Measurements from ENCODE around the gene NKD2. TPM values are rescaled to one million over a fixed set of nuclear protein-coding genes. Genes with fewer than 3 reads are reported as not detected.

NKD2 gene
- total and polyA plus RNA-seq, 9 of the 15 experiments (the other 6 are each of a cell fraction or from before 2014, with no cell fraction given) = 0.09 to 0.64 (median 0.27) TPM; not detected in 5

DNA sequence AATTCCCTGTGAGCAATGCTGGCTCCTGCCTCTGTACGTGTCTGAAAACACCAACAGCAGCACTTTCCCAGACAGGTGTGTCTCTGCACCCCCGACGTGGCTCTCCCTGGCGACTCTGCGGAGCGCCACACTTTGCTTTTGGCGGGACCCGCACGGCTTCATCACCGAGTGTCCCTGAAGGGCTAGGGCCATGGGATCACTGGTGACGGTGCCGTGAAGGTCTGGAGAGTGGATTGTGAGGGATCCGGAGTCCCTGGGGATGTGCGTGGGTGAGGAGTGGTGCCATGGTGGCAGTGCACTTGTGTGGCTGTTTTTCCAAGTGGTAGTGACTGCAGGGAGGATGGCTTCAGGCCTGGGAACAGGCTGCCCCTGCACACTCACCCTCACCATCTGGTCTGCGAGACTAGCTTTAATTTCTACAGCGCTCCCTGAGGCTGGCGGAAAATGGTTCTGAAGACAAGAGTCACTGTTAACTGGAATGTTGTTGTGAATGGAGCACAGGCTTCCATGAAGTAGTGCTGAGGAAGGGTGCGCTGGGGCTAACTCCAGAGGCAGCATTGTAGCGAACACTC is 3.2 kb downstream of the NKD2 start:
- BruUV-seq (replicated peaks) = no TSS peak
- Histone ChIP-seq H3K36me3 (ENCODE audit: control insufficient read depth, insufficient read depth, low read length) (no peaks in the 10 kb centered on the region), H3K9me1 (ENCODE audit: control insufficient read depth, insufficient read depth, low read length) (no peaks in the 10 kb centered on the region), H3K9ac (ENCODE audit: insufficient read depth in 1 of 2, low read depth in 2 of 2, low read length in 2 of 2) (no peak overlapping the region), H3K4me3 (no peak overlapping the region), H3K4me1 (replicated peaks in 1 of 2; ENCODE audit: control insufficient read depth in 2 of 2, insufficient read depth in 2 of 2, low read length in 2 of 2) (peaks cover 0 to 34% of the 10 kb centered on the region in 2 experiments; a peak in 2 of 5 replicates), H3K9me3 (replicated peaks; ENCODE audit: control insufficient read depth, insufficient read depth, low read depth, low read length) (no peaks in the 10 kb centered on the region), H4K20me1 (replicated peaks; ENCODE audit: control insufficient read depth, insufficient read depth, low read length) (peaks cover 48% of the 10 kb centered on the region), H2AFZ (ENCODE audit: low read depth, low read length) (no peak overlapping the region), H3K79me2 (ENCODE audit: control insufficient read depth, insufficient read depth, low read length) (no peaks in the 10 kb centered on the region), H3K27ac (ENCODE audit: extremely low read depth, low read depth, low read length) (no peak overlapping the region), H3K27me3 (ENCODE audit: control insufficient read depth in 2 of 2, insufficient read depth in 2 of 2, low read length in 2 of 2) (peaks cover 46 to 89% of the 10 kb centered on the region in 2 experiments), H3K4me2 (ENCODE audit: insufficient read depth, low read length) (no peak overlapping the region)
- ATAC-seq (no peak), DNase-seq (ENCODE audit: extremely low read depth in 1 of 4, low spot score in 3 of 4) (no peak), FAIRE-seq (no peak)
- intact Hi-C loops (cut with micrococcal nuclease) = loop anchor here (2.0 kb wide), 1 partner anchor 89 kb away; no protein-coding TSS in a partner anchor
- WGBS (ENCODE audit: insufficient coverage, low coverage, missing lambda C conversion rate) = 19% methylated on average over 19 of the region's 19 CpGs
- ChIA-PET POLR2A (interaction anchor here (0.6 to 1.7 kb wide), 2 partner anchors 7 to 128 kb away, joined by 4 to 5 read pairs; no protein-coding TSS in a partner anchor), CTCF (ENCODE audit: low intra/inter-chr PET ratio) (no interaction called here)
- in situ Hi-C loops (cut with MboI) = no loop called here
- TF ChIP-seq ZSCAN29 (IDR thresholded peaks at IDR 0.05) (no peak), GABPA (tag; conservative IDR thresholded peaks at IDR 0.05; ENCODE audit: low read depth) (no peak), FOXK2 (conservative IDR thresholded peaks at IDR 0.05 in 1 of 2, IDR thresholded peaks at IDR 0.05 in 1 of 2; ENCODE audit: low read depth in 2 of 2) (no peak), KDM2B (CRISPR knock-in tag; IDR thresholded peaks at IDR 0.05) (no peak), ZFPM2 (CRISPR knock-in tag; IDR thresholded peaks at IDR 0.05) (no peak), RHOXF2B (CRISPR knock-in tag; conservative IDR thresholded peaks at IDR 0.05) (no peak), NCOA6 (IDR thresholded peaks at IDR 0.05) (no peak), NR1H2 (CRISPR knock-in tag; IDR thresholded peaks at IDR 0.05) (no peak), ZNF507 (tag; conservative IDR thresholded peaks at IDR 0.05) (no peak), BCL6 (CRISPR knock-in tag; IDR thresholded peaks at IDR 0.05) (no peak)
- TF ChIP-seq, protein P1, sequence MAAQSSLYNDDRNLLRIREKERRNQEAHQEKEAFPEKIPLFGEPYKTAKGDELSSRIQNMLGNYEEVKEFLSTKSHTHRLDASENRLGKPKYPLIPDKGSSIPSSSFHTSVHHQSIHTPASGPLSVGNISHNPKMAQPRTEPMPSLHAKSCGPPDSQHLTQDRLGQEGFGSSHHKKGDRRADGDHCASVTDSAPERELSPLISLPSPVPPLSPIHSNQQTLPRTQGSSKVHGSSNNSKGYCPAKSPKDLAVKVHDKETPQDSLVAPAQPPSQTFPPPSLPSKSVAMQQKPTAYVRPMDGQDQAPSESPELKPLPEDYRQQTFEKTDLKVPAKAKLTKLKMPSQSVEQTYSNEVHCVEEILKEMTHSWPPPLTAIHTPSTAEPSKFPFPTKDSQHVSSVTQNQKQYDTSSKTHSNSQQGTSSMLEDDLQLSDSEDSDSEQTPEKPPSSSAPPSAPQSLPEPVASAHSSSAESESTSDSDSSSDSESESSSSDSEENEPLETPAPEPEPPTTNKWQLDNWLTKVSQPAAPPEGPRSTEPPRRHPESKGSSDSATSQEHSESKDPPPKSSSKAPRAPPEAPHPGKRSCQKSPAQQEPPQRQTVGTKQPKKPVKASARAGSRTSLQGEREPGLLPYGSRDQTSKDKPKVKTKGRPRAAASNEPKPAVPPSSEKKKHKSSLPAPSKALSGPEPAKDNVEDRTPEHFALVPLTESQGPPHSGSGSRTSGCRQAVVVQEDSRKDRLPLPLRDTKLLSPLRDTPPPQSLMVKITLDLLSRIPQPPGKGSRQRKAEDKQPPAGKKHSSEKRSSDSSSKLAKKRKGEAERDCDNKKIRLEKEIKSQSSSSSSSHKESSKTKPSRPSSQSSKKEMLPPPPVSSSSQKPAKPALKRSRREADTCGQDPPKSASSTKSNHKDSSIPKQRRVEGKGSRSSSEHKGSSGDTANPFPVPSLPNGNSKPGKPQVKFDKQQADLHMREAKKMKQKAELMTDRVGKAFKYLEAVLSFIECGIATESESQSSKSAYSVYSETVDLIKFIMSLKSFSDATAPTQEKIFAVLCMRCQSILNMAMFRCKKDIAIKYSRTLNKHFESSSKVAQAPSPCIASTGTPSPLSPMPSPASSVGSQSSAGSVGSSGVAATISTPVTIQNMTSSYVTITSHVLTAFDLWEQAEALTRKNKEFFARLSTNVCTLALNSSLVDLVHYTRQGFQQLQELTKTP (IDR thresholded peaks at IDR 0.05; ENCODE audit: low read depth in 1 of 2, partially characterized antibody in 2 of 2) = no peak
- TF ChIP-seq, protein P2, sequence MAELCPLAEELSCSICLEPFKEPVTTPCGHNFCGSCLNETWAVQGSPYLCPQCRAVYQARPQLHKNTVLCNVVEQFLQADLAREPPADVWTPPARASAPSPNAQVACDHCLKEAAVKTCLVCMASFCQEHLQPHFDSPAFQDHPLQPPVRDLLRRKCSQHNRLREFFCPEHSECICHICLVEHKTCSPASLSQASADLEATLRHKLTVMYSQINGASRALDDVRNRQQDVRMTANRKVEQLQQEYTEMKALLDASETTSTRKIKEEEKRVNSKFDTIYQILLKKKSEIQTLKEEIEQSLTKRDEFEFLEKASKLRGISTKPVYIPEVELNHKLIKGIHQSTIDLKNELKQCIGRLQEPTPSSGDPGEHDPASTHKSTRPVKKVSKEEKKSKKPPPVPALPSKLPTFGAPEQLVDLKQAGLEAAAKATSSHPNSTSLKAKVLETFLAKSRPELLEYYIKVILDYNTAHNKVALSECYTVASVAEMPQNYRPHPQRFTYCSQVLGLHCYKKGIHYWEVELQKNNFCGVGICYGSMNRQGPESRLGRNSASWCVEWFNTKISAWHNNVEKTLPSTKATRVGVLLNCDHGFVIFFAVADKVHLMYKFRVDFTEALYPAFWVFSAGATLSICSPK (IDR thresholded peaks at IDR 0.05; ENCODE audit: borderline replicate concordance) = no peak

Measured in K562 (cell line).